Small intestine (tissue), 7 donors: ENCODE measurements around the gene TMEM130. TPM values are rescaled to one million over a fixed set of nuclear protein-coding genes. Genes with fewer than 3 reads are reported as not detected.

Experiments
- DNase-seq, 2 donors: peaks; one replicate each; pipeline versions ENCODE4 v3.0.0 to v3.0.0-alpha.2; 2013
- FAIRE-seq: peaks from 2 replicates; lab custom pipeline; 2012; peaks lifted over from hg19 to GRCh38; lab: Jason Lieb, UNC
- H3K27ac ChIP-seq, 3 donors: one replicate each; pipeline ENCODE4 v1.5.1; 2013; ENCODE audit warnings: low read length in 2 of 3, mild to moderate bottlenecking in 2 of 3, control low read depth in 1 of 3, inconsistent platforms in 1 of 3, low read depth in 1 of 3, moderate library complexity in 1 of 3
- H3K27me3 ChIP-seq, 3 donors: one replicate each; pipeline ENCODE4 v1.6.1; 2013; ENCODE audit warnings: low read length in 3 of 3, inconsistent platforms in 1 of 3; ENCODE audit not compliant: control insufficient read depth in 3 of 3, insufficient read depth in 3 of 3
- H3K36me3 ChIP-seq, 3 donors: one replicate each; pipeline ENCODE4 v1.6.1; 2013; ENCODE audit warnings: low read length in 3 of 3, inconsistent platforms in 1 of 3, low read depth in 1 of 3, mild to moderate bottlenecking in 1 of 3, moderate library complexity in 1 of 3; ENCODE audit not compliant: control insufficient read depth in 3 of 3, insufficient read depth in 2 of 3
- H3K4me1 ChIP-seq, 3 donors: one replicate each; pipeline ENCODE4 v1.6.1; 2013; ENCODE audit warnings: low read length in 2 of 3, inconsistent platforms in 1 of 3, low read depth in 1 of 3, mild to moderate bottlenecking in 1 of 3, moderate library complexity in 1 of 3; ENCODE audit not compliant: control insufficient read depth in 3 of 3, insufficient read depth in 2 of 3
- H3K4me3 ChIP-seq, 3 donors: one replicate each; pipeline ENCODE4 v1.5.1; 2013; ENCODE audit warnings: low read length in 3 of 3, control low read depth in 1 of 3, inconsistent platforms in 1 of 3, low read depth in 1 of 3, mild to moderate bottlenecking in 1 of 3, moderate library complexity in 1 of 3
- H3K9me3 ChIP-seq, 2 donors: one replicate each; pipeline ENCODE4 v1.6.1; 2013; ENCODE audit warnings: low read depth in 1 of 2, low read length in 1 of 2; ENCODE audit not compliant: control insufficient read depth in 2 of 2, insufficient read depth in 1 of 2
- WGBS, 3 donors: extraction: QIAGEN DNeasy Blood & Tissue Kit; methylation state at CpG; one replicate each; pipeline ENCODE4 v1.1.7; 2013; 5-methylcytosine and 5-hydroxymethylcytosine counted together
- polyA plus RNA-seq, 4 donors: library from polyadenylated mRNA; stranded (reverse) in 3 of 4; unstranded in 1 of 4; fragments of 200-250 nt in 3 of 4; fragments of 120-200 nt in 1 of 4; gene quantifications; one replicate each; pipeline versions ENCODE4 v1.2.1 to v1.2.3, GENCODE V29; 2013
- donor health status: healthy with polysubstance abuse.
- donor health status: control.
- donor health status: control.
- donor health status: Bipolar disorder and iron deficiency.
- donor health status: healthy.

Gene TMEM130
- polyA plus RNA-seq, 4 donors = 0.27 to 4.0 TPM; not detected in 2

- no peak for FAIRE-seq
- Histone ChIP-seq H3K27me3 (no peaks in the 10 kb centered on the region), H3K4me3 (no peak overlapping the region), H3K4me1 (peaks cover 2 to 11% (median 5%) of the 10 kb centered on the region in 3 donors), H3K27ac (no peak overlapping the region), H3K36me3 (peaks cover 0 to 40% (median 4%) of the 10 kb centered on the region in 3 donors), H3K9me3 (no peaks in the 10 kb centered on the region)
- DNase-seq = no peak
- WGBS, 3 donors = 81 to 85% (median 83%) methylated on average over 9 of the region's 9 CpGs
Observed at GRCh38 chr7:98881561-98882315, 11.9 kb upstream of the TMEM130 start.

DNA sequence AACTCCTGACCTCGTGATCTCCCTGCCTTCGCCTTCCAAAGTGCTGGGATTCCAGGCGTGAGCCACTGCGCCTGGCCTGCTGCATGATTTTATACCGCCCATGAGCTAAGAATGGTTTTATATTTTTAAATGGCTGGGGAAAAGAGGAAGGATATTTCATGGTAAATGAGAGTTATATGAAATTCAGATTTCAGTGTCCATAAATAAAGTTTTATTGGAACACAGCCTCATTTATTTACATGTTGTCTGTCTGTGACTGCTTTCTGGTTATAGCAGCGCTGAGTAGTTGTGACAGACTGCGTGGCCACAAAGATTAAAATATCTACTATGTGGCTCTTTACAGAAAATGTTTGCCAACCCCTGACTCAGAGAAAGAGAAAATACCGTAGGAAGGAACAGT lies 10.7 kb upstream of the TMEM130 start:
- Histone ChIP-seq H3K27me3 (no peaks in the 10 kb centered on the region), H3K4me1 (peaks cover 2 to 11% (median 5%) of the 10 kb centered on the region in 3 donors), H3K9me3 (no peaks in the 10 kb centered on the region), H3K36me3 (peaks cover 0 to 35% (median 0%) of the 10 kb centered on the region in 3 donors), H3K4me3 (no peak overlapping the region), H3K27ac (peak overlapping the region in 1 of 3 donors; percentile 27)
- FAIRE-seq (no peak), DNase-seq (no peak)
- 83 to 87% (median 86%) methylated on average over 8 of the region's 8 CpGs for WGBS, 3 donors

- Histone ChIP-seq H3K9me3 (no peaks in the 10 kb centered on the region), H3K27me3 (no peaks in the 10 kb centered on the region), H3K27ac (peak overlapping the region; percentile 27 to 89 (median 64)), H3K36me3 (peaks cover 0 to 32% (median 0%) of the 10 kb centered on the region in 3 donors), H3K4me1 (peaks cover 2 to 11% (median 5%) of the 10 kb centered on the region in 3 donors), H3K4me3 (peak overlapping the region in 2 of 3 donors; percentile 85 to 97)
- FAIRE-seq (no peak), DNase-seq (peak in 1 of 2 donors; percentile 28)
- 10 to 37% (median 12%) methylated on average over 9 of the region's 9 CpGs for WGBS, 3 donors
Observed at GRCh38 chr7:98879979-98880315, 10.1 kb upstream of the TMEM130 start.

GRCh38 chr7:98879198-98879978 lies 9.6 kb upstream of the TMEM130 start:
- Histone ChIP-seq H3K27me3 (no peaks in the 10 kb centered on the region), H3K36me3 (peaks cover 0 to 28% (median 0%) of the 10 kb centered on the region in 3 donors), H3K27ac (peak overlapping the region; percentile 64 to 89 (median 78)), H3K4me3 (peak overlapping the region; percentile 85 to 98 (median 97)), H3K9me3 (no peaks in the 10 kb centered on the region), H3K4me1 (peaks cover 2 to 11% (median 5%) of the 10 kb centered on the region in 3 donors)
- no peak for FAIRE-seq
- DNase-seq = peak; percentile 73 to 76
- 1% methylated on average over 26 to 29 of the region's 29 CpGs for WGBS, 3 donors

- H3K9me3 ChIP-seq = no peaks in the 10 kb centered on the region
- DNase-seq (peak; percentile 54 to 87), FAIRE-seq (no peak)
- H3K27ac ChIP-seq = peak within 1 kb of the TSS; percentile 64 to 89 (median 78)
- peaks cover 0 to 20% (median 0%) of the 10 kb centered on the region in 3 donors for H3K36me3 ChIP-seq
- H3K27me3 ChIP-seq = no peaks in the 10 kb centered on the region
- 0 to 1% (median 0%) methylated on average over 52 to 113 of the region's 113 CpGs for WGBS, 3 donors
- H3K4me1 ChIP-seq = peaks cover 2 to 11% (median 5%) of the 10 kb centered on the region in 3 donors
- H3K4me3 ChIP-seq = peak within 1 kb of the TSS; percentile 85 to 98 (median 97)
Observed at GRCh38 chr7:98878365-98879197, 8.8 kb upstream of the TMEM130 start, which contains the start of gene TRRAP. TSS of gene TRRAP (plus strand) at chr7:98878532. CDS start at chr7:98881151, 2,619 bp downstream.

GRCh38 chr7:98877692-98878364 lies 8.0 kb upstream of the TMEM130 start:
- WGBS, 3 donors = 24 to 33% (median 25%) methylated on average over 18 of the region's 18 CpGs
- peak overlapping the region; percentile 85 to 98 (median 97) for H3K4me3 ChIP-seq
- FAIRE-seq (no peak), DNase-seq (peak in 1 of 2 donors; percentile 6)
- H3K27ac ChIP-seq = peak overlapping the region in 2 of 3 donors; percentile 28 to 89
- no peaks in the 10 kb centered on the region for H3K27me3 ChIP-seq
- H3K36me3 ChIP-seq = peaks cover 0 to 17% (median 0%) of the 10 kb centered on the region in 3 donors
- H3K9me3 ChIP-seq = no peaks in the 10 kb centered on the region
- peaks cover 2 to 11% (median 5%) of the 10 kb centered on the region in 3 donors for H3K4me1 ChIP-seq

DNA sequence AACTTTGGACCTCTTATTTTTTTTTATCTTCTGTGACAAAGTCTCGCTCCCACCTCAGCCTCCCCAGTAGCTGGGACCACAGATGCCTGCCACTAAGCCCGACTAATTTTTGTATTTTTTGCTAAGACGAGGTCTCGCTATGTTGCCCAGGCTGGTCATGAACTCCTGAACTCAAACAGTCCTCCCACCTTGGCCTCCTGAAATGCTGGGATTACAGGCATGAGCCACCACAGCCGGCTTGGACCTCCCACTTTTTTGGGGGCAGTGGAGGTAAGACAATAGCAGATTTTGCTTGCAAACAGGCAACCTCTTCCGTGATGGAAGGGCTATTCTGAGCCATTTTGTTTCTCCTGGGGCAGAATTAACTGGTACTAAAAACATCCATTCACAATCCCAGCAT lies 7.3 kb upstream of the TMEM130 start:
- H3K4me1 ChIP-seq = peaks cover 2 to 11% (median 5%) of the 10 kb centered on the region in 3 donors
- H3K4me3 ChIP-seq = no peak overlapping the region
- H3K9me3 ChIP-seq = no peaks in the 10 kb centered on the region
- no peaks in the 10 kb centered on the region for H3K27me3 ChIP-seq
- DNase-seq (no peak), FAIRE-seq (no peak)
- 85 to 89% (median 89%) methylated on average over 6 of the region's 6 CpGs for WGBS, 3 donors
- no peak overlapping the region for H3K27ac ChIP-seq
- H3K36me3 ChIP-seq = peaks cover 0 to 10% (median 0%) of the 10 kb centered on the region in 3 donors
